Adrenal gland (tissue), 5 donors: Measurements from ENCODE around the gene SRGAP3.

ENCODE experiments used
- CTCF ChIP-seq, 6 experiments: fragments of 450-650 bp in 4 of 6; fragments of 200-600 bp in 2 of 6; sonication (generic) in 1 of 6; IDR thresholded peaks; 1 replicate in 5 of 6; 2 replicates in 1 of 6; pipeline versions ENCODE4 v1.5.1 to v1.8.0; 2016 to 2021; ENCODE audit warnings: antibody characterized with exemption in 6 of 6, mild to moderate bottlenecking in 2 of 6, moderate library complexity in 1 of 6
- POLR2A ChIP-seq, 2 donors: fragments of 450-650 bp; IDR thresholded peaks; one replicate each; pipeline ENCODE4 v1.6.1; 2017; ENCODE audit warnings: antibody characterized with exemption in 2 of 2, mild to moderate bottlenecking in 2 of 2, moderate library complexity in 1 of 2
- donor health status: DM: no; HTN: no; CAD: no.

DNA sequence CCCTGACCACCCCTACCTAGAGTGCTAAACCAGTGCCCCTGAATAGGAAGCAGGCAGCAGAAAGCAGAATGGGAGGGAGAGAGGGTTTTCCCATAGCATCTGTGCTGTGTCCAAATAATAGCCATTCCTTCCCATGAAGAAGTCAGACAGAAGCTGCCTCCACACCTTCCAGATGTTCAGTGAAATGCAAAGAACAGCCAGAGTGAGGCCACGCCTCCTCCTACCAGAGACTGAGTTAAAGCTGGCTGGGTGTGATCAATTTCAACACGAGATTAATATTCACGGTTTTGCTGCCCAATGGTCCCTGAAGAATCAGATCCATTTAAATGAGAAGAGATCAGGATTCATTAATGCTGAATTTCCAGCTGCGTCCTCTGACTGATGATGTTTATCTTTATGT, 111.8 kb downstream of the SRGAP3 start:
- TF ChIP-seq CTCF (IDR thresholded peaks at IDR 0.05) (no peak), POLR2A (IDR thresholded peaks at IDR 0.05) (no peak)
